Measurements from ENCODE around the gene ATP1A2.

DNA sequence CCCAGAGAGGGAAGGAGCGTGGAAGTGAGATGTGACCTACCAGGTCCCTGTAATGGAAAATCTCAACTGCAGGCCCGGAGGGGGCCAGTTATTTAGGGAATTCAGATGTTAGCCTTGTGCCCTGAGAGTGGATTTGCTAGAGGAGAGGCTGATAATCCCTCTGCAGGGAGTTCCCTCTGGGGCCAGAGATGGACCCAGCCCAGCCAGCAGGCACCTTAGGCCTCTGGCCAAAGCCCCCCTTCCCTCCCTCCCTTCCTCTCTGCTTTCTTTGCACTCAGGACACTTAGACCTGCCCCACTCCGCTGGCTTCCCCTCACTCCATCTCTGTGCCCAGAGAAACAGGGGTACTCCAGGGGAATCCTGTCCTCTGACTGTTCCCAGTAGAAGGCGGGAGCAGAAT, 1.5 kb upstream of the ATP1A2 start:
- TF ChIP-seq, protein P1, sequence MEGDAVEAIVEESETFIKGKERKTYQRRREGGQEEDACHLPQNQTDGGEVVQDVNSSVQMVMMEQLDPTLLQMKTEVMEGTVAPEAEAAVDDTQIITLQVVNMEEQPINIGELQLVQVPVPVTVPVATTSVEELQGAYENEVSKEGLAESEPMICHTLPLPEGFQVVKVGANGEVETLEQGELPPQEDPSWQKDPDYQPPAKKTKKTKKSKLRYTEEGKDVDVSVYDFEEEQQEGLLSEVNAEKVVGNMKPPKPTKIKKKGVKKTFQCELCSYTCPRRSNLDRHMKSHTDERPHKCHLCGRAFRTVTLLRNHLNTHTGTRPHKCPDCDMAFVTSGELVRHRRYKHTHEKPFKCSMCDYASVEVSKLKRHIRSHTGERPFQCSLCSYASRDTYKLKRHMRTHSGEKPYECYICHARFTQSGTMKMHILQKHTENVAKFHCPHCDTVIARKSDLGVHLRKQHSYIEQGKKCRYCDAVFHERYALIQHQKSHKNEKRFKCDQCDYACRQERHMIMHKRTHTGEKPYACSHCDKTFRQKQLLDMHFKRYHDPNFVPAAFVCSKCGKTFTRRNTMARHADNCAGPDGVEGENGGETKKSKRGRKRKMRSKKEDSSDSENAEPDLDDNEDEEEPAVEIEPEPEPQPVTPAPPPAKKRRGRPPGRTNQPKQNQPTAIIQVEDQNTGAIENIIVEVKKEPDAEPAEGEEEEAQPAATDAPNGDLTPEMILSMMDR (IDR thresholded peaks at IDR 0.05) = no peak
- TF ChIP-seq POLR2AphosphoS5 (IDR thresholded peaks at IDR 0.05) (no peak), POLR2A (IDR thresholded peaks at IDR 0.05) (no peak), EP300 (IDR thresholded peaks at IDR 0.05) (no peak)
